SU-DHL-6 (cell line): ENCODE data around the gene NOVA2.

Source experiments
- H2AFZ ChIP-seq: fragments of 200-600 bp; sonication (generic); 2 replicates; pipeline ENCODE4 v1.6.1; 2014; ENCODE audit warnings: low read depth, mild to moderate bottlenecking, moderate library complexity, mixed read lengths, antibody characterized with exemption, low read length; ENCODE audit not compliant: severe bottlenecking
- H3F3A ChIP-seq: fragments of 200-600 bp; shearing (Covaris generic); 2 replicates; pipeline ENCODE4 v1.6.0; 2016; ENCODE audit warnings: antibody characterized with exemption, mild to moderate bottlenecking; ENCODE audit not compliant: insufficient read depth
- H3K27ac ChIP-seq: fragments of 200-600 bp; sonication (generic); 2 replicates; pipeline ENCODE4 v1.5.1; 2016; ENCODE audit warnings: low read depth, mild to moderate bottlenecking, low read length, moderate library complexity, mixed read lengths
- H3K27me3 ChIP-seq: fragments of 200-600 bp; sonication (generic), shearing (Covaris generic); 2 replicates; pipeline ENCODE4 v1.6.0; 2014; ENCODE audit warnings: mild to moderate bottlenecking, low read length
- H3K36me3 ChIP-seq: fragments of 200-600 bp; sonication (generic); 2 replicates; pipeline ENCODE4 v1.6.1; 2014; ENCODE audit warnings: mild to moderate bottlenecking, low read length, mixed read lengths
- H3K4me2 ChIP-seq: fragments of 300-600, 200-600 bp; shearing (Covaris generic), sonication (generic); 2 replicates; pipeline ENCODE4 v1.6.0; 2014; ENCODE audit warnings: low read length, low read depth, mild to moderate bottlenecking; ENCODE audit not compliant: poor library complexity, severe bottlenecking
- H3K4me3 ChIP-seq: fragments of 200-600 bp; sonication (generic); 2 replicates; pipeline ENCODE4 v1.5.1; 2014; ENCODE audit warnings: antibody characterized with exemption, low read length, mild to moderate bottlenecking, mixed read lengths; ENCODE audit not compliant: insufficient read depth, poor library complexity, severe bottlenecking
- H3K79me2 ChIP-seq: fragments of 200-600 bp; sonication (generic); 2 replicates; pipeline ENCODE4 v1.6.1; 2014; ENCODE audit warnings: mild to moderate bottlenecking, low read length, moderate library complexity; ENCODE audit not compliant: insufficient read depth
- H3K9ac ChIP-seq: fragments of 200-600 bp; sonication (generic); 2 replicates; pipeline ENCODE4 v1.7.0; 2014; ENCODE audit warnings: mild to moderate bottlenecking, low read length
- H3K9me2 ChIP-seq: fragments of 200-600 bp; sonication (generic); replicated peaks from 2 replicates; pipeline ENCODE4 v1.6.1; 2014; ENCODE audit warnings: low read length; ENCODE audit not compliant: insufficient read depth
- H3K9me3 ChIP-seq: fragments of 200-600 bp; sonication (generic); 2 replicates; pipeline ENCODE4 v1.6.1; 2014; ENCODE audit warnings: low read length, mixed read lengths; ENCODE audit not compliant: insufficient read depth
- H4K20me1 ChIP-seq: fragments of 200-600 bp; sonication (generic); 2 replicates; pipeline ENCODE4 v1.6.1; 2014; ENCODE audit warnings: low read depth, mild to moderate bottlenecking, antibody characterized with exemption, low read length, moderate library complexity, mixed read lengths
- EZH2phosphoT487 ChIP-seq: fragments of 200-600 bp; sonication (generic), shearing (Covaris generic); conservative IDR thresholded peaks from 2 replicates; pipeline ENCODE4 v1.6.1; 2018; ENCODE audit warnings: mild to moderate bottlenecking, antibody characterized with exemption, low read length, moderate library complexity, mixed read lengths
- TF ChIP-seq, protein P1 (sequence below): fragments of 200-600 bp; sonication (generic); IDR thresholded peaks from one replicate; pipeline ENCODE4 v1.5.1; 2017; ENCODE audit warnings: antibody characterized with exemption, mild to moderate bottlenecking, low read length, moderate library complexity; ENCODE audit not compliant: insufficient read depth, poor library complexity, severe bottlenecking

Gene NOVA2

GRCh38 chr19:45967246-45967645, 6.4 kb downstream of the NOVA2 start:
- no peak overlapping the region for H3K9ac ChIP-seq
- no peaks in the 10 kb centered on the region for H3K27me3 ChIP-seq
- no peaks in the 10 kb centered on the region for H3K79me2 ChIP-seq
- H3K4me2 ChIP-seq, result no peak overlapping the region
- H4K20me1 ChIP-seq, result no peaks in the 10 kb centered on the region
- H3K4me3 ChIP-seq, result no peak overlapping the region
- no peaks in the 10 kb centered on the region for H3K36me3 ChIP-seq
- H3F3A ChIP-seq, result no peaks in the 10 kb centered on the region
- no peak overlapping the region for H2AFZ ChIP-seq
- H3K27ac ChIP-seq, result no peak overlapping the region
- no peaks in the 10 kb centered on the region for H3K9me3 ChIP-seq
- H3K9me2 ChIP-seq, result no peaks in the 10 kb centered on the region
- TF ChIP-seq, protein P1, sequence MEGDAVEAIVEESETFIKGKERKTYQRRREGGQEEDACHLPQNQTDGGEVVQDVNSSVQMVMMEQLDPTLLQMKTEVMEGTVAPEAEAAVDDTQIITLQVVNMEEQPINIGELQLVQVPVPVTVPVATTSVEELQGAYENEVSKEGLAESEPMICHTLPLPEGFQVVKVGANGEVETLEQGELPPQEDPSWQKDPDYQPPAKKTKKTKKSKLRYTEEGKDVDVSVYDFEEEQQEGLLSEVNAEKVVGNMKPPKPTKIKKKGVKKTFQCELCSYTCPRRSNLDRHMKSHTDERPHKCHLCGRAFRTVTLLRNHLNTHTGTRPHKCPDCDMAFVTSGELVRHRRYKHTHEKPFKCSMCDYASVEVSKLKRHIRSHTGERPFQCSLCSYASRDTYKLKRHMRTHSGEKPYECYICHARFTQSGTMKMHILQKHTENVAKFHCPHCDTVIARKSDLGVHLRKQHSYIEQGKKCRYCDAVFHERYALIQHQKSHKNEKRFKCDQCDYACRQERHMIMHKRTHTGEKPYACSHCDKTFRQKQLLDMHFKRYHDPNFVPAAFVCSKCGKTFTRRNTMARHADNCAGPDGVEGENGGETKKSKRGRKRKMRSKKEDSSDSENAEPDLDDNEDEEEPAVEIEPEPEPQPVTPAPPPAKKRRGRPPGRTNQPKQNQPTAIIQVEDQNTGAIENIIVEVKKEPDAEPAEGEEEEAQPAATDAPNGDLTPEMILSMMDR, result no peak
- TF ChIP-seq EZH2phosphoT487, result no peak

- Histone ChIP-seq H3K9me3 (no peaks in the 10 kb centered on the region), H3K4me3 (no peak overlapping the region), H4K20me1 (no peaks in the 10 kb centered on the region), H3K4me2 (no peak overlapping the region), H3K79me2 (no peaks in the 10 kb centered on the region), H3K36me3 (no peaks in the 10 kb centered on the region), H2AFZ (no peak overlapping the region), H3K27me3 (no peaks in the 10 kb centered on the region), H3K9ac (no peak overlapping the region), H3K27ac (no peak overlapping the region), H3K9me2 (no peaks in the 10 kb centered on the region), H3F3A (no peaks in the 10 kb centered on the region)
- TF ChIP-seq, protein P1, result no peak
- no peak for TF ChIP-seq EZH2phosphoT487
These were observed 11.6 kb downstream of the NOVA2 start for GRCh38 chr19:45962021-45962420.

DNA sequence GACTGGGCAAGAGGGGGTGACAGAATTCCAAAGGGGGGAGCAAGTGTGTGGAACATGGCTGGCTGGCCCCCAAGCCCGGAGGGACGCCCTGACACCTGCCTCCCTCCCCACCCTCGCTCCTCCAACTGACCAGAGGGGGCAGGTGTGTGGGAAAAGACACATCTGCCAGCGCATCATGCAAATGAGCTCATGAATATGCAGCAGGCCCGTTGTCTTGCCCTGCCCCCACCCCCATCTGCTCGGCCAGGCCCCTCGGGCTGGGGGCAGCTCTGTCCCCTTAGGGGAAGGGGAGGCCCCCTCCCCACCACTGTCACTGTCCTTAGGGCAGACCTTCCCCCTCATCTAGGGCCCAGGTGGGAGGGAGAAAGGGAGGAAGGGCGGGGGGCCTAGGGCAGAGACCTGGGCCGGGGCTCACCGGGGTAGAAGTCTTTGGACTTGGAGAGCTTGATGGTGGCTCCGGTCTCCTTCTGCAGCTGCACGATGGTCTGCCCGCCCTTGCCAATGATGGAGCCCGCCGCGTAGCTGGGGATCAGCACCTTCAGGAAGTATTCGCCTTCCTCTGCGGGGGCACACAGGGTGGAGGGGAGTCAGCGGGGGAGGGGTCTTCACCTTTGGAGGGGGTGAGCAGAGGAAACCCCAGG, 12.9 kb downstream of the NOVA2 start:
- no peaks in the 10 kb centered on the region for H3K9me2 ChIP-seq
- no peak overlapping the region for H3K9ac ChIP-seq
- H2AFZ ChIP-seq, result no peak overlapping the region
- H3K79me2 ChIP-seq, result no peaks in the 10 kb centered on the region
- H3K9me3 ChIP-seq, result no peaks in the 10 kb centered on the region
- no peaks in the 10 kb centered on the region for H3K36me3 ChIP-seq
- H3K4me3 ChIP-seq, result no peak overlapping the region
- TF ChIP-seq, protein P1, result no peak
- TF ChIP-seq EZH2phosphoT487, result no peak
- no peaks in the 10 kb centered on the region for H3K27me3 ChIP-seq
- no peaks in the 10 kb centered on the region for H4K20me1 ChIP-seq
- no peak overlapping the region for H3K27ac ChIP-seq
- H3K4me2 ChIP-seq, result no peak overlapping the region
- H3F3A ChIP-seq, result no peaks in the 10 kb centered on the region
